Effector memory CD8-positive, alpha-beta T cell (primary cell): ENCODE results near the gene P4HA3.

ENCODE experiments used
- ATAC-seq: fragments of 150-1000 bp; cut with Tn5 transposase; replicated peaks from 2 replicates; pipeline ENCODE4 v1.10.0; 2021; ENCODE audit warnings: mild to moderate bottlenecking, moderate library complexity
- DNase-seq, 3 experiments: peaks; one replicate each; pipeline ENCODE4 v3.0.0; 2021
- H3K27ac Mint-ChIP-seq, 2 donors: one replicate each; pipeline ENCODE4 v1.8.0; 2022; ENCODE audit warnings: mild to moderate bottlenecking in 2 of 2, mixed read lengths in 2 of 2, moderate library complexity in 2 of 2
- H3K27me3 Mint-ChIP-seq, 2 donors: one replicate each; pipeline ENCODE4 v1.8.0; 2022; ENCODE audit warnings: mixed read lengths in 2 of 2
- H3K36me3 Mint-ChIP-seq: one replicate; pipeline ENCODE4 v1.8.0; 2022; ENCODE audit warnings: mild to moderate bottlenecking, moderate library complexity, mixed read lengths; ENCODE audit not compliant: insufficient read depth
- H3K4me1 Mint-ChIP-seq, 2 donors: one replicate each; pipeline ENCODE4 v1.8.0; 2022; ENCODE audit warnings: low read depth in 2 of 2, mixed read lengths in 2 of 2
- H3K4me3 Mint-ChIP-seq, 2 donors: one replicate each; pipeline ENCODE4 v1.8.0; 2022; ENCODE audit warnings: mild to moderate bottlenecking in 2 of 2, mixed read lengths in 2 of 2, moderate library complexity in 2 of 2
- H3K9me3 Mint-ChIP-seq, 2 donors: one replicate each; pipeline ENCODE4 v1.8.0; 2022; ENCODE audit warnings: mixed read lengths in 2 of 2

The P4HA3 gene

GRCh38 chr11:74326665-74327064, 15.2 kb upstream of the P4HA3 start:
- H3K9me3 Mint-ChIP-seq: no peaks in the 10 kb centered on the region
- no peak overlapping the region for H3K27ac Mint-ChIP-seq
- ATAC-seq: no peak
- no peaks in the 10 kb centered on the region for H3K36me3 Mint-ChIP-seq
- no peaks in the 10 kb centered on the region for H3K4me1 Mint-ChIP-seq
- peaks cover 6 to 24% of the 10 kb centered on the region in 2 donors for H3K27me3 Mint-ChIP-seq
- no peak overlapping the region for H3K4me3 Mint-ChIP-seq
- no peak for DNase-seq

DNA sequence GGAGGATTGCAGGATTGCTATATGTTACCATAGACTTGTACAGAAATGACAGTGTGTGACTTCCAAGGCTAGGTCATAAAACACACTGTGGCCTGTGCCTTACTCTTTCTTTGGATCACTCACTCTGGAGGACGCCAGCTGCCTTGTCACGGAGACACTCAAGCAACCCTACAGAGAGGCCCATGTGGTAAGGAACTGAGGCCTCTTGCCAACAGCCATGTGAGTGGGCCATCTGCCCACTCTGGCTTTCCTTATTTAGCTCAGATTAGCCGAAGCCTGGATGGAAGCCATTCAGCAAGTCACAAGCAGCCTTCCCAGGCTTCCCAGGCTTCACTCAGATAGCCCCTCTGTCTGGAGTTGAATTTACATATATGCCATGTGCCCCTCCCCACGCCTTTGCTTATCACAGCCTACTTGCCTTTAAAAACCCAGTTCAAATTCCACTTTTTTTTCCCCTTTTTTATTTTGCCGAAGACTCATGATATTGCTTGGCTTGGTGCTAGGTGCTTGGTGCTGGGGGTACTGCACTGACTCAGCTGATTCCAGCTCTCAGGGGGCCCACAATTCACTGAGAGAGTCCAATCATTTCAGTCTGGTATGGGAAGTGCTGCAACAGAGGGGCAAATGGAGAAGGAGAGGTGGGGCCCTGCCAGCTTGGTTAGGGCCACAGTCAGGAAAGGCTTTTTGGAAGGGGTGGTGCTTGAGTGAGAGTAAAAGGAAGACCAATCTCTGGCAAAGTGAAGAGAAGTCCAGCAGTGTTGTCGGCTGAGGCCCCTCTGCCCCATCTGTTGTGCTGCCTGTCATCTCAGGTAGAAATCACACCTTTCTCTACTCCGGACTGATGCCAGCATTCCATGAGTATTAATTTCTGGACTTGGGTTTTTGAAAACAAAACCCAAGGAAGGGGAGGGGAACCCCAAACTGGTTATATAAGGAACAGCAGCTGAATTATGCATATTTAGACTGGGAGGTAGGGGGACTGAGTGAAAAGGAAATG, 14.5 kb upstream of the P4HA3 start:
- Mint-ChIP-seq H3K27me3 (peaks cover 6 to 24% of the 10 kb centered on the region in 2 donors), H3K27ac (no peak overlapping the region), H3K36me3 (no peaks in the 10 kb centered on the region), H3K9me3 (no peaks in the 10 kb centered on the region), H3K4me3 (no peak overlapping the region), H3K4me1 (no peaks in the 10 kb centered on the region)
- ATAC-seq: no peak
- no peak for DNase-seq

- no peak for DNase-seq
- Mint-ChIP-seq H3K27ac (no peak overlapping the region), H3K9me3 (no peaks in the 10 kb centered on the region), H3K4me3 (no peak overlapping the region), H3K36me3 (no peaks in the 10 kb centered on the region), H3K27me3 (peaks cover 15 to 36% of the 10 kb centered on the region in 2 donors), H3K4me1 (no peaks in the 10 kb centered on the region)
- ATAC-seq: no peak
These were observed 11.2 kb upstream of the P4HA3 start for GRCh38 chr11:74322667-74323066.

GRCh38 chr11:74321487-74322188, 10.2 kb upstream of the P4HA3 start:
- Mint-ChIP-seq H3K27ac (no peak overlapping the region), H3K9me3 (peaks cover 0 to 2% of the 10 kb centered on the region in 2 donors), H3K4me1 (no peaks in the 10 kb centered on the region), H3K27me3 (peaks cover 18 to 36% of the 10 kb centered on the region in 2 donors), H3K36me3 (no peaks in the 10 kb centered on the region), H3K4me3 (no peak overlapping the region)
- ATAC-seq (no peak), DNase-seq (no peak)

GRCh38 chr11:74320538-74320937, 9.1 kb upstream of the P4HA3 start:
- no peak overlapping the region for H3K4me3 Mint-ChIP-seq
- peaks cover 18 to 30% of the 10 kb centered on the region in 2 donors for H3K27me3 Mint-ChIP-seq
- no peak overlapping the region for H3K27ac Mint-ChIP-seq
- H3K4me1 Mint-ChIP-seq: no peaks in the 10 kb centered on the region
- H3K36me3 Mint-ChIP-seq: no peaks in the 10 kb centered on the region
- peaks cover 0 to 2% of the 10 kb centered on the region in 2 donors for H3K9me3 Mint-ChIP-seq
- ATAC-seq: no peak
- DNase-seq: no peak

GRCh38 chr11:74319139-74319816, 7.8 kb upstream of the P4HA3 start:
- Mint-ChIP-seq H3K4me3 (no peak overlapping the region), H3K4me1 (no peaks in the 10 kb centered on the region), H3K27me3 (peaks cover 14 to 23% of the 10 kb centered on the region in 2 donors), H3K27ac (no peak overlapping the region), H3K9me3 (peaks cover 0 to 2% of the 10 kb centered on the region in 2 donors), H3K36me3 (peaks cover 2% of the 10 kb centered on the region)
- DNase-seq: no peak
- no peak for ATAC-seq

- ATAC-seq (no peak), DNase-seq (no peak)
- Mint-ChIP-seq H3K27ac (no peak overlapping the region), H3K4me1 (no peaks in the 10 kb centered on the region), H3K4me3 (no peak overlapping the region), H3K36me3 (peaks cover 2% of the 10 kb centered on the region), H3K27me3 (peaks cover 14 to 16% of the 10 kb centered on the region in 2 donors), H3K9me3 (peaks cover 0 to 2% of the 10 kb centered on the region in 2 donors)
These were observed 6.9 kb upstream of the P4HA3 start for GRCh38 chr11:74318241-74318932.

DNA sequence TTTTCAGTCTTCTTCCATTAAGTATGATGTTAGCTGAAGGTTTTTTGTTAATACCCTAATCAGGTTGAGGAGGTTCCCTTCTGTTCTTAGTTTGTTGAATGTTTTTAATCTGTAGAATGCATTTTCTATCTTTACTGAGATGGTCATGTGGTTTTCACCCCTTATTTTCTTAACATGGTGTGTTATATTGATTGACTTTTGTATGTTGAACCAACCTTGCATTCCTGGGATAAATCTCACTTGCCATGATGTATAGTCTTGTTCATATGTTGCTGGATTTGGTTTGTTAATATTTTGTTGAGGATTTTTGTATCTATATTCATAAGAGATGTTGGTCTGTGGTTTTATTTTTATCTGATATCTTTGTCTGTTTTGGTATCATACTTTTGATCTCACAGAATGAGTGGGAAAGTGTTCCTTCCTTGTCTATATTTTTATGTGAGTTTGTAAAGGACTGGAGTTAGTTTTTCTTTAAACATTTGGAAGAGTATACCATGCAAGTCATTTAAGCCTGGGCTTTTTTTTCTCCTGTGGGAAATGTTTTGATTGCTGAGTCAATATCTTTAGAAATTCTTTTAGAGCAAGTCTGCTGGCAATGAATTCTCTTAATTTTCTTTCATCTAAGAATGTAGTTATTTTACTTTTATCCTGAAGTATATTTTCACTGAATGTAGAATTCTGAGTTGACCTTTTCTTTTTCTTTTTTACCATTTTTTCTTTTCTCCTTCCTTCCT, 5.5 kb upstream of the P4HA3 start:
- no peak for DNase-seq
- peaks cover 2% of the 10 kb centered on the region for H3K36me3 Mint-ChIP-seq

GRCh38 chr11:74312326-74312725, 886 bp upstream of the P4HA3 start:
- H3K9me3 Mint-ChIP-seq: no peaks in the 10 kb centered on the region
- ATAC-seq: no peak
- peaks cover 2% of the 10 kb centered on the region for H3K36me3 Mint-ChIP-seq
- peaks cover 42 to 47% of the 10 kb centered on the region in 2 donors for H3K27me3 Mint-ChIP-seq
- H3K27ac Mint-ChIP-seq: no peak overlapping the region
- no peak for DNase-seq
- H3K4me3 Mint-ChIP-seq: no peak overlapping the region
- peaks cover 4 to 7% of the 10 kb centered on the region in 2 donors for H3K4me1 Mint-ChIP-seq

More for the DNA sequence above, 5.5 kb upstream of the P4HA3 start:
- peaks cover 0 to 2% of the 10 kb centered on the region in 2 donors for H3K9me3 Mint-ChIP-seq
- H3K27me3 Mint-ChIP-seq: peaks cover 25 to 26% of the 10 kb centered on the region in 2 donors
- no peak for ATAC-seq
- no peak overlapping the region for H3K27ac Mint-ChIP-seq
- H3K4me3 Mint-ChIP-seq: no peak overlapping the region
- peaks cover under 1% of the 10 kb centered on the region in 2 donors for H3K4me1 Mint-ChIP-seq

GRCh38 chr11:74310857-74311256, 583 bp downstream of the P4HA3 start:
- Mint-ChIP-seq H3K27ac (no peak overlapping the region), H3K4me1 (peaks cover 4 to 7% of the 10 kb centered on the region in 2 donors), H3K36me3 (peaks cover 3% of the 10 kb centered on the region), H3K27me3 (peaks cover 50 to 53% of the 10 kb centered on the region in 2 donors), H3K9me3 (no peaks in the 10 kb centered on the region), H3K4me3 (peak overlapping the region in 1 of 2 donors; percentile 66)
- no peak for DNase-seq
- ATAC-seq: no peak

GRCh38 chr11:74307434-74307833, 4.0 kb downstream of the P4HA3 start:
- peaks cover 3% of the 10 kb centered on the region for H3K36me3 Mint-ChIP-seq
- H3K4me3 Mint-ChIP-seq: no peak overlapping the region
- H3K9me3 Mint-ChIP-seq: no peaks in the 10 kb centered on the region
- no peak for ATAC-seq
- no peak overlapping the region for H3K27ac Mint-ChIP-seq
- H3K27me3 Mint-ChIP-seq: peaks cover 63 to 68% of the 10 kb centered on the region in 2 donors
- no peak for DNase-seq
- H3K4me1 Mint-ChIP-seq: peaks cover 4 to 7% of the 10 kb centered on the region in 2 donors

GRCh38 chr11:74306435-74307175, 4.8 kb downstream of the P4HA3 start:
- ATAC-seq (no peak), DNase-seq (no peak)
- Mint-ChIP-seq H3K4me1 (peaks cover under 1 to 3% of the 10 kb centered on the region in 2 donors), H3K27ac (no peak overlapping the region), H3K36me3 (peaks cover 3% of the 10 kb centered on the region), H3K9me3 (no peaks in the 10 kb centered on the region), H3K27me3 (peaks cover 55 to 59% of the 10 kb centered on the region in 2 donors), H3K4me3 (no peak overlapping the region)
